ENCODE measurements around the gene FBN3. TPM values are rescaled to one million over a fixed set of nuclear protein-coding genes. Genes with fewer than 3 reads are reported as not detected.

Gene FBN3
- total RNA-seq (under 1 TPM in 1 of 9 donors, not detected in 8; 0.32 TPM), polyA plus RNA-seq (not detected)
- long read RNA-seq, donor 1, partial matches to known transcripts: 0 of 1 reads
- long read RNA-seq, donor 1, other reads (novel, unspliced or antisense): 1 of 1 reads
- long read RNA-seq, donor 2: 0 reads
- long read RNA-seq, donor 3: 0 reads

DNA sequence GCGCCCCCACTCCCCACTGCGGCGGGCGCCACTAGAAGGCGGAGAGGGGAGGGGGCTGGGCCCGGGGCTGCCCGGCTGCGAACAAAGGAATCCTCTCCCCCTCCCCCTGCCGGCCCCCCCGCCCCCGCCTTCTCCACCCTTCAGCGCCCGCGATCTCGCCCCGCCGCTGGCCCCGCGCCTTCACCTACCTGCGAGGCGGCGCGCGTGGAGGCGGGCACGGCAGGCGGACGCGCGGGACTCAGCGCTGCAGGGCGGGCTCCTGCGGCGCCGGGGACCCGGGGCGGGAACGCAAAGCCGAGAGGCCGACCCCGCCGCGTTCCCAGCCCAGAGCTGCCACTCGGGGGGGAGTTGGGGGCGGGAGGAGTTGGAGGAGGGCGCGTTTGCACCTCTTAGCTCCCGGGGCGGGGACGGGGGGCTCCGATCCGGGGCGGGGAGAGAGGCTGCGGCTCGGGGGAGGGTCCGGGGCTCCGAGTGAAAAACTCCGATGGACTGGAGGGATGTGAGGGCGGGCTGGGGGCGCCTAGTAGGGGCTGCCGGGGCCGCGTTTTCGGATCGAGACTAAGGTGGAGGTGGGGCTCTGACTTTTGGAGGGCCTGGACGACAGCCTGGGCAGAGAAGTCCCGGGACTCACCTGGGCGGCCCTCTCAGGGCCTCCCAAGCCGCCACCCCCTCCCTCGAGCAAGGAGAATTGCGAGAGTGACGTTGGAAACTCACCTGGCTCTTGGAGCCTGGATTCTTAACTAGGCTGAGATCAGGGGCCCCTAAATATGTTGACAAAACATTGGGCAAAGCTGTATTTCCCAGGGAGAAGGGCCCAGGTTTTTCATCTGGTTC, at the start of gene FBN3:
Gene FBN3, minus strand, starts transcription at position 332 of the 834 bp plus-strand sequence. CDS start 2,112 bp downstream, outside the sequence.
- H3K27me3 ChIP-seq: peaks cover 10 to 51% (median 34%) of the 10 kb centered on the region in 9 donors
- no peak within 1 kb of the TSS for H3K27ac ChIP-seq
- ATAC-seq (no peak), DNase-seq (no peak)
- no peaks in the 10 kb centered on the region for H3K36me3 ChIP-seq
- intact Hi-C loops (cut with DNase I): loop anchor here in 4 of 10 donors (10.0 kb wide), 3 partner anchors 135 to 205 kb away; partner anchors contain the start of gene TIMM44 (in 4 of the 4)
- no peaks in the 10 kb centered on the region for H3K9me3 ChIP-seq
- WGBS, 4 donors: 4 to 44% (median 10%) methylated on average over 16 to 70 of the region's 72 CpGs
- H3K4me3 ChIP-seq: peak within 1 kb of the TSS in 9 of 12 donors; percentile 8 to 46 (median 30)
- H3K4me1 ChIP-seq: peaks cover 0 to 26% (median 5%) of the 10 kb centered on the region in 12 donors
- TF ChIP-seq, protein P1, sequence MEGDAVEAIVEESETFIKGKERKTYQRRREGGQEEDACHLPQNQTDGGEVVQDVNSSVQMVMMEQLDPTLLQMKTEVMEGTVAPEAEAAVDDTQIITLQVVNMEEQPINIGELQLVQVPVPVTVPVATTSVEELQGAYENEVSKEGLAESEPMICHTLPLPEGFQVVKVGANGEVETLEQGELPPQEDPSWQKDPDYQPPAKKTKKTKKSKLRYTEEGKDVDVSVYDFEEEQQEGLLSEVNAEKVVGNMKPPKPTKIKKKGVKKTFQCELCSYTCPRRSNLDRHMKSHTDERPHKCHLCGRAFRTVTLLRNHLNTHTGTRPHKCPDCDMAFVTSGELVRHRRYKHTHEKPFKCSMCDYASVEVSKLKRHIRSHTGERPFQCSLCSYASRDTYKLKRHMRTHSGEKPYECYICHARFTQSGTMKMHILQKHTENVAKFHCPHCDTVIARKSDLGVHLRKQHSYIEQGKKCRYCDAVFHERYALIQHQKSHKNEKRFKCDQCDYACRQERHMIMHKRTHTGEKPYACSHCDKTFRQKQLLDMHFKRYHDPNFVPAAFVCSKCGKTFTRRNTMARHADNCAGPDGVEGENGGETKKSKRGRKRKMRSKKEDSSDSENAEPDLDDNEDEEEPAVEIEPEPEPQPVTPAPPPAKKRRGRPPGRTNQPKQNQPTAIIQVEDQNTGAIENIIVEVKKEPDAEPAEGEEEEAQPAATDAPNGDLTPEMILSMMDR (IDR thresholded peaks at IDR 0.05): no peak
- no peak for TF ChIP-seq POLR2A (IDR thresholded peaks at IDR 0.05)

- H3K36me3 ChIP-seq: no peaks in the 10 kb centered on the region
- WGBS, 4 donors: 54 to 72% (median 61%) methylated on average over 10 of the region's 10 CpGs
- no peak for TF ChIP-seq POLR2A (IDR thresholded peaks at IDR 0.05)
- TF ChIP-seq, protein P1 (IDR thresholded peaks at IDR 0.05): no peak
Measured at GRCh38 chr19:8196271-8196927, 47.0 kb upstream of the FBN3 start.

DNA sequence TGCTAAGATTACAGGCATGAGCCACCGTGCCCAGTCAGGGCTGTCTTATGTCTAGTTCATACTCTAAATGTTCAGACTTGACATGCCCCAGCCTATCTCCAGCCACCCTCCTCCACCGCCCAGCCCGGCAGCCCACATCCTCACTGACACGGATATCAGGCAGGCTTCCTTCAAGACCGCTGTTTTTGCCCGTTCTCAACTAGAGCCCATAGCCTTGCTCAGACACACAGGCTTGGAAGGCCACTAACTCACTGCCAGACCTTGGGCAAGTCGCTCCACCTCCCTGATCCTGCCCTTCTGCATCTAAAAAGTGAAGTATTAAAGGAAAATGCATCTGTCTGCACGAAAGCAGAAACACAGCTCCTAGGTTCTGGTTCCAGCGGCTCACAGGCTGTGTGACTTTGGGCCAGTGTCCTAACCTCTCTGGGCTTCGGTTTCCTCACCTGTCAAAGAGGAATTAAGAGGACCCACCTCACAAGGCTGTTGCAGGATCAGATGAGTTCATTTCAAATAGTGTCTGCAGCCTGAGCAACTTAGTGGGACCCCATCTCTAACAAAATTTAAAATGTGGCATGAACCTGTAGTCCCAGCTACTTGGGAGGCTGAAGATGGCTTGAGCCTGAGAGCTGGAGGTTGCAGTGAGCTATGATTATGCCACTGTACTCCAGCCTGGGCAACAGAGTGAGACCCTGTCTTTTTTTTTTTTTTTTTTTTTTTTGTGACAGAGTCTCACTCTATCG, 45.3 kb upstream of the FBN3 start:
- ATAC-seq (peak in 3 of 4 donors; percentile 14 to 36 (median 26)), DNase-seq (peak in 2 of 5 donors; percentile 23 to 65)
- WGBS, 4 donors: 47 to 55% (median 52%) methylated on average over 11 of the region's 11 CpGs
- peak overlapping the region in 7 of 12 donors; percentile 40 to 91 (median 50) for H3K27ac ChIP-seq
- intact Hi-C loops (cut with DNase I): no loop called here
- H3K4me3 ChIP-seq: peak overlapping the region in 8 of 12 donors; percentile 6 to 51 (median 28)
- no peaks in the 10 kb centered on the region for H3K9me3 ChIP-seq
- no peaks in the 10 kb centered on the region for H3K27me3 ChIP-seq
- TF ChIP-seq POLR2A (IDR thresholded peaks at IDR 0.05): no peak
- TF ChIP-seq, protein P1 (IDR thresholded peaks at IDR 0.05): no peak
- H3K4me1 ChIP-seq: peaks cover 0 to 33% (median 11%) of the 10 kb centered on the region in 12 donors
- no peaks in the 10 kb centered on the region for H3K36me3 ChIP-seq

More at GRCh38 chr19:8196271-8196927, 47.0 kb upstream of the FBN3 start:
- peaks cover 0 to 33% (median 11%) of the 10 kb centered on the region in 12 donors for H3K4me1 ChIP-seq
- no peak overlapping the region for H3K4me3 ChIP-seq
- no peak for DNase-seq
- no peak for ATAC-seq
- H3K27me3 ChIP-seq: no peaks in the 10 kb centered on the region
- no peaks in the 10 kb centered on the region for H3K9me3 ChIP-seq
- intact Hi-C loops (cut with DNase I): no loop called here
- H3K27ac ChIP-seq: no peak overlapping the region

All from heart left ventricle (tissue), 16 donors.